ENCODE results near the gene BCAS3.
"Not testable (repeated sequence)": the region's sequence is repeated elsewhere in the genome, so short reads cannot be mapped to it uniquely, and the experiment has no call there.

The BCAS3 gene

GRCh38 chr17:60969500-60970037, 291.9 kb downstream of the BCAS3 start:
- no peaks in the 10 kb centered on the region for H3K27me3 ChIP-seq (ENCODE audit: insufficient read depth, poor library complexity, severe bottlenecking)
- no peaks in the 10 kb centered on the region for H3K4me1 ChIP-seq (ENCODE audit: insufficient read depth, poor library complexity, severe bottlenecking)

GRCh38 chr17:60970741-60971140, 293.1 kb downstream of the BCAS3 start:
- H3K9me3 ChIP-seq (ENCODE audit: severe bottlenecking) = no peaks in the 10 kb centered on the region
- no peaks in the 10 kb centered on the region for H3K27me3 ChIP-seq (ENCODE audit: insufficient read depth, poor library complexity, severe bottlenecking)
- DNase-seq (ENCODE audit: low spot score) = no peak
- no peak overlapping the region for H3K27ac ChIP-seq (ENCODE audit: poor library complexity, severe bottlenecking)
- H3K36me3 ChIP-seq (ENCODE audit: low read depth) = no peaks in the 10 kb centered on the region
- TF ChIP-seq CTCF (IDR thresholded peaks at IDR 0.05; ENCODE audit: poor library complexity, severe bottlenecking) = no peak
- no peak for ATAC-seq (ENCODE audit: low read depth)
- no peak overlapping the region for H3K4me3 ChIP-seq (ENCODE audit: severe bottlenecking)
- no peaks in the 10 kb centered on the region for H3K4me1 ChIP-seq (ENCODE audit: insufficient read depth, poor library complexity, severe bottlenecking)

More at GRCh38 chr17:60969500-60970037, 291.9 kb downstream of the BCAS3 start:
- no peak for ATAC-seq (ENCODE audit: low read depth)
- Histone ChIP-seq H3K27ac (ENCODE audit: poor library complexity, severe bottlenecking) (no peak overlapping the region), H3K36me3 (ENCODE audit: low read depth) (no peaks in the 10 kb centered on the region), H3K9me3 (ENCODE audit: severe bottlenecking) (peaks cover 1% of the 10 kb centered on the region), H3K4me3 (ENCODE audit: severe bottlenecking) (no peak overlapping the region)
- DNase-seq (ENCODE audit: low spot score) = no peak
- no peak for TF ChIP-seq CTCF (IDR thresholded peaks at IDR 0.05; ENCODE audit: poor library complexity, severe bottlenecking)

- peak; percentile 68 for TF ChIP-seq CTCF (IDR thresholded peaks at IDR 0.05; ENCODE audit: poor library complexity, severe bottlenecking)
- no peaks in the 10 kb centered on the region for H3K27me3 ChIP-seq (ENCODE audit: insufficient read depth, poor library complexity, severe bottlenecking)
- H3K36me3 ChIP-seq (ENCODE audit: low read depth) = no peaks in the 10 kb centered on the region
- H3K4me3 ChIP-seq (ENCODE audit: severe bottlenecking) = no peak overlapping the region
- DNase-seq (ENCODE audit: low spot score) (no peak), ATAC-seq (ENCODE audit: low read depth) (peak; percentile 67)
- H3K9me3 ChIP-seq (ENCODE audit: severe bottlenecking) = no peaks in the 10 kb centered on the region
- H3K4me1 ChIP-seq (ENCODE audit: insufficient read depth, poor library complexity, severe bottlenecking) = no peaks in the 10 kb centered on the region
- H3K27ac ChIP-seq (ENCODE audit: poor library complexity, severe bottlenecking) = no peak overlapping the region
These were observed 294.1 kb downstream of the BCAS3 start for GRCh38 chr17:60971515-60972369.

GRCh38 chr17:60976861-60977260, 299.2 kb downstream of the BCAS3 start:
- H3K4me1 ChIP-seq (ENCODE audit: insufficient read depth, poor library complexity, severe bottlenecking); H3K27me3 ChIP-seq (ENCODE audit: insufficient read depth, poor library complexity, severe bottlenecking); H3K9me3 ChIP-seq (ENCODE audit: severe bottlenecking); H3K4me3 ChIP-seq (ENCODE audit: severe bottlenecking); H3K27ac ChIP-seq (ENCODE audit: poor library complexity, severe bottlenecking); ATAC-seq (ENCODE audit: low read depth); H3K36me3 ChIP-seq (ENCODE audit: low read depth); DNase-seq (ENCODE audit: low spot score): not testable (repeated sequence)

- no peak for DNase-seq (ENCODE audit: low spot score)
- TF ChIP-seq CTCF (IDR thresholded peaks at IDR 0.05; ENCODE audit: poor library complexity, severe bottlenecking) = no peak
These were observed 311.7 kb downstream of the BCAS3 start for GRCh38 chr17:60989379-60989778.

More at GRCh38 chr17:60989379-60989778, 311.7 kb downstream of the BCAS3 start:
- Histone ChIP-seq H3K9me3 (ENCODE audit: severe bottlenecking) (no peaks in the 10 kb centered on the region), H3K27ac (ENCODE audit: poor library complexity, severe bottlenecking) (no peak overlapping the region), H3K27me3 (ENCODE audit: insufficient read depth, poor library complexity, severe bottlenecking) (no peaks in the 10 kb centered on the region), H3K4me3 (ENCODE audit: severe bottlenecking) (no peak overlapping the region), H3K36me3 (ENCODE audit: low read depth) (no peaks in the 10 kb centered on the region), H3K4me1 (ENCODE audit: insufficient read depth, poor library complexity, severe bottlenecking) (no peaks in the 10 kb centered on the region)
- no peak for ATAC-seq (ENCODE audit: low read depth)

Measured in RWPE2 (cell line).